ENCODE measurements around the gene GMPR2. TPM values are rescaled to one million over a fixed set of nuclear protein-coding genes. Genes with fewer than 3 reads are reported as not detected.
A peak's percentile ranks its signal among the peaks of the same experiment; 100 is the strongest.

GMPR2 gene
- total RNA-seq, 1 experiment from 2014 or later: 83.3 TPM

DNA sequence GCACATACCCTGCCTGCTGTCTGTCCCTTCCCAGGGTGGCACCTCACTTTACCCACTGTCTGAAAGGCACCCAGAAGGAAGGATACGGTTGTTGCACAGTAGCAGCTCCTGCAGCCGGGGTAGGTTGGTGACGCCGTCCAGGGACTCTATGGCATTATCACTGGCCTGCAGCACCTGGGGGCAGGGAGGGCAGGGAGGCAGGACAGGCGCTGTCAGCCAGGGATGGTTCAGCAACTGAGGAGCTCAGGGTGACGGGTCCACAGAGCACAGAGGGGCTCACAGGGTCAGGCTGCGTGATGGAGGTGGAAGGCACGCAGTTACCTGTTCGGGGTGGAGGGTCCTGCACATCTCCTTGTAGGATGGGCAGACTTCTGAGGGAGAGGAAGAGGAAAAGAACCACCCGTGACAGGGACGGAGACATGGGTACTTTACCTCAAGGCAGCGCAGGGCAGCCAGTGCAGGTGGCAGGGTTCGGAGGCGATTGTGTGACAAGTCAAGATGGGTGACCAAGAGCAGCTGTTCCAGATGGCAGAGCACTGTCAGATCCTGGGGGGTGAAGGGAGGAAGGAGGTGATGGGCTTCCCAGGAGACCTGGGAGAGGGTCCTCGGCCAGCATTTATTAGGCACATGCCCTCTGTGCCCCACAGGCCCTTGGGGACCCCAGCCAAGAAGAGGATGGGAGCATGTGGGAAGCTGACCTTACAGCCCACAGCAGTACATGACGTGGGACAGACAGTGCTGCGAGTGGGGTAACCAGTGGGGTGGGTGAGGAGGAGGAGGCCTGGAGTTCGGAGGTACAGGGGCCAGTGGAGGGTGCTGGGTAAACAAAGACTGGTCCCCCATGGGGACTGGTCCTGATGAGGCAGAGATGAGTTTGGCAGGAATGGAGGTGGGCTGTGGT lies 33.9 kb downstream of the GMPR2 start:
- DNase-seq (ENCODE audit: low read depth): no peak

- no peak for DNase-seq (ENCODE audit: low read depth)
These were observed 34.8 kb downstream of the GMPR2 start for GRCh38 chr14:24267516-24267915.

DNA sequence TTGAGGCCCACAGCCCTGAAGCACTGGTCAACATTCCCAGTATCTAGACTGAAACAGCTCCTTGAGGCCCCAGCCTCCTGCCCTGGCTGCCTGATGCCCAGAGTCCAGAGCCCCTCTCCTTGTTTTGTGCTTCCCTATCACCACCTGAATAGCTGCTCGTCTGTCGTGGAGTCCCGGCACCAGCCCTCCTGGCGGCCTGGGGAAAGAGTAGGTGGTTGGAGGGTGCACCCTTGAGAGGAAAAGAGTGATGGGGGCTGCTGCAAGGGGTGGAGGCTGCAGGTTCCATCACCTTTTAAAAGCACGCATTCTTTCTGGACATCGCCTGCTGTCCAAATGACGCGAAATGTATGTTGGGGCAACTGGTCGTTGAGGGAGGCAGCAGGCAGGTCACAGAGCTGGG lies 35.5 kb downstream of the GMPR2 start:
- no peak for DNase-seq (ENCODE audit: low read depth)

DNA sequence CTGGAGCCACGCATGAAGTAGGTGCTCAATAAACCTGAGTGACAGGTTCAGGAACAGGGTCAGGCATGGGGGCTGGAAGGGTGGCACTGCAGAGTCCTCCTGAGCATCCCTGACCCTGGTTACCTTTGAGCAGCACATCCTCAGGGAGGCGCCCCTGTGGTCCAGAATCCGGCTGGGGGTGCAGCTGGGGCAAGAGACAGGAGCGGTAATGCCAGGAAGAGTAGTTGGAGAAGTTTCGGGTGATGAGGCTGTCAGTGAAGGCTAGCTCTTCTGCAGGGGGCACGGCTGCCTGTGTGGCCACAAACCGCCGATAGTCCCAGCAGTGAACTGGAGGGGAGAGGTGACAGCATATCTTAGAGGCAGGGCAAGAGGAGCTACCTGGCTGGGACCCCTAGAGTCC lies 36.6 kb downstream of the GMPR2 start:
- DNase-seq (ENCODE audit: low read depth): no peak

GRCh38 chr14:24269910-24270536 lies 37.3 kb downstream of the GMPR2 start:
- DNase-seq (ENCODE audit: low read depth): no peak

- no peak for DNase-seq (ENCODE audit: low read depth)
These were observed 37.9 kb downstream of the GMPR2 start for GRCh38 chr14:24270537-24271133.

DNA sequence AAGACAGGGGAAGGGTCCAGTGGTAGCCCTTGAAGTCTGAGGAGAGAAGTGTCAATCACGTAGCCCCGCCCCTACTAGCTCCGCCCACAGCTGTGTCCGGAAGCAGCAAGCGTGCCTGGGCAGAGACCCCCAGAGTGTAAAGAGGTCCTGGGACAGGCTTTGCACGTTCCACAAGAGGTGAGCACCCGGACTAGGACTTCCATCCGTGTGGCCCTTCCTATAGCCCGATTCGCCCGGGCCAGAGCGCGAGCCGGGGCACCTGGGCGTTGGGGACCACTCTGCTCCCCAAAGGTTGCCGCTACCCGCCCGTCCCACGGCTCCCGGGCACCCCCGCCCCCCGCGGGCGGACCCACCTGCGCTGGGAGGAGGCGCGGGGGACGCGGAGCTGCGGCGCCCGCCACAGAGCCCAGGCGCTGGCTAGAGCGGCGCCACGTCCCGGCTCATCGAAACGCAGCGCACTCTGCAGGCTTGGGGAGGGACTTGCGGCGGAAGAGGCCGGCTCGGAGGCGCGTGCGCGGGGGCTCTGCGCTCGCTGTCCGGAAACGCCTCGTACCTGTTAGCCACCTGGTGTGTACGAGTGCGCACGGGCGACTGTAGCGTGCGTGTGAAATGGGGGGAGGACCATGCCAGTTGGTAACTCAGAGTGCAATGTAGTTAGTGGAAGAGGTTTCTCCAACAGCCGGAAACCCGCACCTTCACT lies 38.6 kb downstream of the GMPR2 start, which contains the start of gene RABGGTA:
TSS of gene RABGGTA (minus strand) at position 464 of the 700 bp plus-strand sequence. CDS start 482 bp downstream, outside the sequence.
- peak; percentile 95 for DNase-seq (ENCODE audit: low read depth)

- no peak for DNase-seq (ENCODE audit: low read depth)
These were observed 39.1 kb downstream of the GMPR2 start for GRCh38 chr14:24271834-24272263.

DNA sequence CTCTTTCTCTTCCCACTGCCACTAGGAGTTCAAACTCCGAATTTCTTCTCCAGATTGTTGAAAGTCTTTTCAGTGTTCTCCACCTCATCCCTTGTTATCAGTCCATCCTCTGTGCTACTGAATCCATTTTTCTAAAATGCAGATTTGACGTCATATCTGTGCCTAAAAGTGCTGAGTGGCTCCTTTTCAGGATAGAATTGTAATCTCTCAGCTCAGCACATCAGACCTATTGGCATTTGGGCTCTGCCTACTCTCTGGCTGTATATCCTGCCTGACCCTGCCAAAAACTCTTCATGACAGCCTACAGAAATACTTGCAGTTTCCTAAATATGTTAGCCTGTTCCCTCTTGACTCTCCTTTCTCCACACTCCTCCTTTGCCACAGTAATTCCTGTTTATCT lies 39.7 kb downstream of the GMPR2 start:
- DNase-seq (ENCODE audit: low read depth): no peak

- DNase-seq (ENCODE audit: low read depth): no peak
These were observed 40.8 kb downstream of the GMPR2 start for GRCh38 chr14:24273422-24273998.

DNA sequence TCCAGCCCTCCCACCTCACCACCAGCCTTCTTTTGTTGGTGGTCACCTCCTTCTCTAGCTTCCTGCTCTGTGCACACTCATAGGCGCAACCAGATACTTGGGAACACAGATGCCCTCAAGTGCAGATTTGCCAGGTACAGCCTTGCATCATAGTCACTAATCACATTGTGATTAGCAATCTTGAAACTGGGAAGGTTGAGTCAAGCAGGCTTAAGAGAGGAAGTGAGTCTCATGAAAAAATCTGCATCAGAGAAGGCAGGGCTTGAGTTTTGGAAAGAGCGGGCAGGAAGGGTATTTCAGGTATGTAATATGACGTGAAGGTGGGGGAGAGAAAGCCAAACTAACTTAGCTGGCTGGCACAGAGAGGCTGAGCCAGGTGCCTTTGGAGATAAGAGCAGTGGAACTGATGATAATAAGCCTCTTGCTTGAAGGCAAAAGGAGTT lies 41.4 kb downstream of the GMPR2 start:
- DNase-seq (ENCODE audit: low read depth): no peak

DNA sequence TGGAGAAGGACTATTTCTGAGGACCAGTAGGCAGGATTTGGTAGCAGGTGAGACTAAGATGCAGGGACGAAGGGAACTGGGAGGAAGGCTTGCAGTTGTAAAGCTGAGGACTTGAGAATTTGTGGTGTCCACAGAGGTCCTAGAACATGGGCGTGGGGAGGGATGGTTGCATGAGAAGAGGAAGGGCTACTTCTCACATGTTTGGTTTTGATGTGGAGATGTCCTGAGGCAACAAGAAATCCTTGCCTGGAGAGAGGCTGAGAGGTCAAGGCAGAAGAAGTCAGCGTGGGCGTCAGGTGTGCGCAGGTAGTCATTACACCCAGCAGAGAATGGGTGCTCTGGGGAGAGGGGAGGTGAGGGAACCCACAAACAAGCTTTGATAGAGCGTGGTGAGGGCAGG lies 44.3 kb downstream of the GMPR2 start:
- DNase-seq (ENCODE audit: low read depth): no peak

GRCh38 chr14:24277606-24278321 lies 45.0 kb downstream of the GMPR2 start:
- no peak for DNase-seq (ENCODE audit: low read depth)

- no peak for DNase-seq (ENCODE audit: low read depth)
These were observed 45.7 kb downstream of the GMPR2 start for GRCh38 chr14:24278424-24278823.

- DNase-seq (ENCODE audit: low read depth): peak; percentile 46
These were observed 46.8 kb downstream of the GMPR2 start for GRCh38 chr14:24279301-24280186.

GRCh38 chr14:24280797-24281460 lies 48.2 kb downstream of the GMPR2 start:
- no peak for DNase-seq (ENCODE audit: low read depth)

DNA sequence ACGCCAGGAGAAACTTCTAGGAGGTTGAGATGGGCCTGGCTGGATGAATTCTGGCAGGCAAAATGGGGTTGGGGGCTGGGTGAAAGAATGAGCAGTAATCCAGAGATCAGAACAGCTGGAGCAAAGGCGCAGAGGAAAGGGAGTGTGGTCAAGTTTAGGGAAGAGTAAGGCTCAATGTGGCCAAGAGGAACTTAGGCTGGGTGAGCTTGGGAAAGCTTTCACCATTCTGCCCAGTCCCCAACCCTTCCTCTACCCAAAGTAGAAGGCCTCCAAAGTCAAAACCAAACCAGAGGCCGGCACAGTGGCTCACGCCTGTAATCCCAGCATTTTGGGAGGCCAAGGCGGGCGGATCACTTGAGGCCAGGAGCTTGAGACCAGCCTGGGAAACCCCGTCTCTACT lies 48.9 kb downstream of the GMPR2 start:
- no peak for DNase-seq (ENCODE audit: low read depth)

DNA sequence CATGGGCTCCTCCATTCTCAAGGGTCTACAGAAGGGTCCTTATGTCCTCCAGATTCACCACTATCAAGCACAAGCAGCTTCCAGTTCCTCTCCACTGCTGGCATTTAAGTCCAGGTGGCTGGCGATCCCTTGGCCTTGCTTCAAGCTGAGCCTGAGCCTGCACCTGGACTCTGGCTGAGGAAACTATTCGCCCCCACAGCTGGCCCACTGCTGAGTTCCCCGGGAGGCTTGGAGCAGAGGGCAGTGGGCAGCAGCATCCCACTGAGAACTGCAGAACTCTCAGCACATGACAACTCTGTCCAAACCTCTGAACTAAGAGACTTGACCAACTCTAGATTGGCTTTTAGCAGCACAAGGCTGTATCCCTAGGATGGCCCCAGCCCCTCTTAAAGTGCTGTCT lies 50.0 kb downstream of the GMPR2 start:
- no peak for DNase-seq (ENCODE audit: low read depth)

GRCh38 chr14:24283796-24284460 lies 51.2 kb downstream of the GMPR2 start:
- no peak for DNase-seq (ENCODE audit: low read depth)
